ENCODE data around the gene TBP. TPM values are rescaled to one million over a fixed set of nuclear protein-coding genes. Genes with fewer than 3 reads are reported as not detected.

Gene TBP
- total and polyA plus RNA-seq, 2 of the 13 experiments (the other 11 are each of a cell fraction or from before 2014, with no cell fraction given): 21.7 to 28.1 TPM

DNA sequence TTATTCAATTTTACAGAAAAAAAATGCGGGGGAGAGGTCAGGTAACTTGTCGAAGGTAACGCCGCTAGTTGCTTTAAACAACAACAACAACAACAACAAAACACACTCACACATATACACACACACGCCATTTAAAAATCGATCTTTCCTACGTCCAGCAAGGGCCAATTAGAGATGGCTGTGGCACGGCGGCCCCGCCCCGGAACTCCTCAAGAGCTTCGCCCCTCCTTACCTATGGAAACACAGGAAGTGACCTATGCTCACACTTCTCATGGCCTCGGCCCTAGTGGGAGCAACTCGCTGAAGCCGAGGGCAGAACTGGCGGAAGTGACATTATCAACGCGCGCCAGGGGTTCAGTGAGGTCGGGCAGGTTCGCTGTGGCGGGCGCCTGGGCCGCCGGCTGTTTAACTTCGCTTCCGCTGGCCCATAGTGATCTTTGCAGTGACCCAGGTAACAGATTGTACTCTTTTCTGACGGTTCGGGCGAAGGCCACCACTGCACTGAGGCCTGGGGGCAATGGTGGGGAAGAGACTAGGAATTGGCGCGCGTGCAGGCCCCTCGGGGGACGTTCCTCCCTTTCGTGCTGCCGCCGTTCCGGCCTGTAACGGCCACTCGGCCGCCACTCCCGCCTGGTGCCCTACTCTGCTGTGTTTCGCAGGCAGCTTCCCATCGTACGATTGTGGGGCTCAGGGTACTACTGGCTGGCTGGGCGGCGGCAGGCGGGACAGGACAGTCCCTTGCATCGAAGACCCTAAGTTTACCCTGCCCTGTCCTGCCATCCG lies at the start of gene TBP (continued):
- no peak for TF ChIP-seq ZNF20 (CRISPR knock-in tag; IDR thresholded peaks at IDR 0.05)
- TF ChIP-seq ZEB1 (IDR thresholded peaks at IDR 0.05; ENCODE audit: insufficient replicate concordance, low read depth): no peak
- no peak; the same call in 1 of the 2 replicates for TF ChIP-seq ZNF292 (CRISPR knock-in tag; IDR thresholded peaks at IDR 0.05; ENCODE audit: borderline replicate concordance, low read depth)
- peak; percentile 62 for TF ChIP-seq PHF5A (CRISPR knock-in tag; IDR thresholded peaks at IDR 0.05; ENCODE audit: low read depth, unreplicated experiment)
- no peak for TF ChIP-seq ZNF558 (CRISPR knock-in tag; IDR thresholded peaks at IDR 0.05; ENCODE audit: borderline replicate concordance)
- TF ChIP-seq, protein P1, sequence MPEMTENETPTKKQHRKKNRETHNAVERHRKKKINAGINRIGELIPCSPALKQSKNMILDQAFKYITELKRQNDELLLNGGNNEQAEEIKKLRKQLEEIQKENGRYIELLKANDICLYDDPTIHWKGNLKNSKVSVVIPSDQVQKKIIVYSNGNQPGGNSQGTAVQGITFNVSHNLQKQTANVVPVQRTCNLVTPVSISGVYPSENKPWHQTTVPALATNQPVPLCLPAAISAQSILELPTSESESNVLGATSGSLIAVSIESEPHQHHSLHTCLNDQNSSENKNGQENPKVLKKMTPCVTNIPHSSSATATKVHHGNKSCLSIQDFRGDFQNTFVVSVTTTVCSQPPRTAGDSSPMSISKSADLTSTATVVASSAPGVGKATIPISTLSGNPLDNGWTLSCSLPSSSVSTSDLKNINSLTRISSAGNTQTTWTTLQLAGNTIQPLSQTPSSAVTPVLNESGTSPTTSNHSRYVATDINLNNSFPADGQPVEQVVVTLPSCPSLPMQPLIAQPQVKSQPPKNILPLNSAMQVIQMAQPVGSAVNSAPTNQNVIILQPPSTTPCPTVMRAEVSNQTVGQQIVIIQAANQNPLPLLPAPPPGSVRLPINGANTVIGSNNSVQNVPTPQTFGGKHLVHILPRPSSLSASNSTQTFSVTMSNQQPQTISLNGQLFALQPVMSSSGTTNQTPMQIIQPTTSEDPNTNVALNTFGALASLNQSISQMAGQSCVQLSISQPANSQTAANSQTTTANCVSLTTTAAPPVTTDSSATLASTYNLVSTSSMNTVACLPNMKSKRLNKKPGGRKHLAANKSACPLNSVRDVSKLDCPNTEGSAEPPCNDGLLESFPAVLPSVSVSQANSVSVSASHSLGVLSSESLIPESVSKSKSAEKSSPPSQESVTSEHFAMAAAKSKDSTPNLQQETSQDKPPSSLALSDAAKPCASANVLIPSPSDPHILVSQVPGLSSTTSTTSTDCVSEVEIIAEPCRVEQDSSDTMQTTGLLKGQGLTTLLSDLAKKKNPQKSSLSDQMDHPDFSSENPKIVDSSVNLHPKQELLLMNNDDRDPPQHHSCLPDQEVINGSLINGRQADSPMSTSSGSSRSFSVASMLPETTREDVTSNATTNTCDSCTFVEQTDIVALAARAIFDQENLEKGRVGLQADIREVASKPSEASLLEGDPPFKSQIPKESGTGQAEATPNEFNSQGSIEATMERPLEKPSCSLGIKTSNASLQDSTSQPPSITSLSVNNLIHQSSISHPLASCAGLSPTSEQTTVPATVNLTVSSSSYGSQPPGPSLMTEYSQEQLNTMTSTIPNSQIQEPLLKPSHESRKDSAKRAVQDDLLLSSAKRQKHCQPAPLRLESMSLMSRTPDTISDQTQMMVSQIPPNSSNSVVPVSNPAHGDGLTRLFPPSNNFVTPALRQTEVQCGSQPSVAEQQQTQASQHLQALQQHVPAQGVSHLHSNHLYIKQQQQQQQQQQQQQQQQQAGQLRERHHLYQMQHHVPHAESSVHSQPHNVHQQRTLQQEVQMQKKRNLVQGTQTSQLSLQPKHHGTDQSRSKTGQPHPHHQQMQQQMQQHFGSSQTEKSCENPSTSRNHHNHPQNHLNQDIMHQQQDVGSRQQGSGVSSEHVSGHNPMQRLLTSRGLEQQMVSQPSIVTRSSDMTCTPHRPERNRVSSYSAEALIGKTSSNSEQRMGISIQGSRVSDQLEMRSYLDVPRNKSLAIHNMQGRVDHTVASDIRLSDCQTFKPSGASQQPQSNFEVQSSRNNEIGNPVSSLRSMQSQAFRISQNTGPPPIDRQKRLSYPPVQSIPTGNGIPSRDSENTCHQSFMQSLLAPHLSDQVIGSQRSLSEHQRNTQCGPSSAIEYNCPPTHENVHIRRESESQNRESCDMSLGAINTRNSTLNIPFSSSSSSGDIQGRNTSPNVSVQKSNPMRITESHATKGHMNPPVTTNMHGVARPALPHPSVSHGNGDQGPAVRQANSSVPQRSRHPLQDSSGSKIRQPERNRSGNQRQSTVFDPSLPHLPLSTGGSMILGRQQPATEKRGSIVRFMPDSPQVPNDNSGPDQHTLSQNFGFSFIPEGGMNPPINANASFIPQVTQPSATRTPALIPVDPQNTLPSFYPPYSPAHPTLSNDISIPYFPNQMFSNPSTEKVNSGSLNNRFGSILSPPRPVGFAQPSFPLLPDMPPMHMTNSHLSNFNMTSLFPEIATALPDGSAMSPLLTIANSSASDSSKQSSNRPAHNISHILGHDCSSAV (CRISPR knock-in tag; IDR thresholded peaks at IDR 0.05; ENCODE audit: borderline replicate concordance): no peak
- peak; percentile 74 for TF ChIP-seq ELF3 (CRISPR knock-in tag; IDR thresholded peaks at IDR 0.05)
- TF ChIP-seq ZNF124 (CRISPR knock-in tag; IDR thresholded peaks at IDR 0.05): no peak; the same call in none of the 2 replicates
- TF ChIP-seq, protein P2, sequence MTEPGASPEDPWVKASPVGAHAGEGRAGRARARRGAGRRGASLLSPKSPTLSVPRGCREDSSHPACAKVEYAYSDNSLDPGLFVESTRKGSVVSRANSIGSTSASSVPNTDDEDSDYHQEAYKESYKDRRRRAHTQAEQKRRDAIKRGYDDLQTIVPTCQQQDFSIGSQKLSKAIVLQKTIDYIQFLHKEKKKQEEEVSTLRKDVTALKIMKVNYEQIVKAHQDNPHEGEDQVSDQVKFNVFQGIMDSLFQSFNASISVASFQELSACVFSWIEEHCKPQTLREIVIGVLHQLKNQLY (CRISPR knock-in tag; IDR thresholded peaks at IDR 0.05): peak; percentile 59; the same call in 1 of the 2 replicates
- TF ChIP-seq NR3C1 (CRISPR knock-in tag; IDR thresholded peaks at IDR 0.05): no peak
- TF ChIP-seq KMT2A (CRISPR knock-in tag; IDR thresholded peaks at IDR 0.05): peak; percentile 99
- TF ChIP-seq RFXANK (CRISPR knock-in tag; IDR thresholded peaks at IDR 0.05): no peak
- TF ChIP-seq, protein P3, sequence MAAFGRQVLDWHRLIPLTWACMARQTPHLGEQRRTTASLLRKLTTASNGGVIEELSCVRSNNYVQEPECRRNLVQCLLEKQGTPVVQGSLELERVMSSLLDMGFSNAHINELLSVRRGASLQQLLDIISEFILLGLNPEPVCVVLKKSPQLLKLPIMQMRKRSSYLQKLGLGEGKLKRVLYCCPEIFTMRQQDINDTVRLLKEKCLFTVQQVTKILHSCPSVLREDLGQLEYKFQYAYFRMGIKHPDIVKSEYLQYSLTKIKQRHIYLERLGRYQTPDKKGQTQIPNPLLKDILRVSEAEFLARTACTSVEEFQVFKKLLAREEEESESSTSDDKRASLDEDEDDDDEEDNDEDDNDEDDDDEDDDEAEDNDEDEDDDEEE (CRISPR knock-in tag; IDR thresholded peaks at IDR 0.05): peak; percentile 80; the same call in 1 of the 2 replicates
- TF ChIP-seq HNRNPL (IDR thresholded peaks at IDR 0.05; ENCODE audit: low read depth, low read length): 0 out of 2 replicates have a peak, but pooled peaks have one; percentile 40
- TF ChIP-seq MXD4 (CRISPR knock-in tag; IDR thresholded peaks at IDR 0.05): peak; percentile 93
- TF ChIP-seq, protein P4, sequence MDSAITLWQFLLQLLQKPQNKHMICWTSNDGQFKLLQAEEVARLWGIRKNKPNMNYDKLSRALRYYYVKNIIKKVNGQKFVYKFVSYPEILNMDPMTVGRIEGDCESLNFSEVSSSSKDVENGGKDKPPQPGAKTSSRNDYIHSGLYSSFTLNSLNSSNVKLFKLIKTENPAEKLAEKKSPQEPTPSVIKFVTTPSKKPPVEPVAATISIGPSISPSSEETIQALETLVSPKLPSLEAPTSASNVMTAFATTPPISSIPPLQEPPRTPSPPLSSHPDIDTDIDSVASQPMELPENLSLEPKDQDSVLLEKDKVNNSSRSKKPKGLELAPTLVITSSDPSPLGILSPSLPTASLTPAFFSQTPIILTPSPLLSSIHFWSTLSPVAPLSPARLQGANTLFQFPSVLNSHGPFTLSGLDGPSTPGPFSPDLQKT (CRISPR knock-in tag; IDR thresholded peaks at IDR 0.05; ENCODE audit: borderline replicate concordance): no peak
- peak; percentile 88 for TF ChIP-seq TAF1 (CRISPR knock-in tag; IDR thresholded peaks at IDR 0.05)
- TF ChIP-seq RELA (CRISPR knock-in tag; IDR thresholded peaks at IDR 0.05): no peak; the same call in 1 of the 2 replicates
- no peak for TF ChIP-seq SP1 (IDR thresholded peaks at IDR 0.05)
- TF ChIP-seq SP1 (CRISPR knock-in tag; IDR thresholded peaks at IDR 0.05): peak; percentile 87

Measured in HepG2 (cell line).